Endothelial cell of umbilical vein (primary cell): Measurements from ENCODE around the gene LIPA. TPM values are rescaled to one million over a fixed set of nuclear protein-coding genes. Genes with fewer than 3 reads are reported as not detected.
"Not testable (repeated sequence)": the region's sequence is repeated elsewhere in the genome, so short reads cannot be mapped to it uniquely, and the experiment has no call there.

ENCODE experiments used
- BruUV-seq: library from RNA; stranded (reverse); fragments of 400-500 nt; replicated peaks from 2 replicates; lab custom pipeline; 2021; lab: Mats Ljungman, UMichigan
- CTCF ChIA-PET: fragments of 300-600, 350-600 bp; sonication (Branson Sonifier 250); formaldehyde crosslinking; loops from one replicate; lab custom pipeline; 2021; ENCODE audit warnings: antibody characterized with exemption, inconsistent platforms; lab: Charles Lee
- POLR2A ChIA-PET: fragments of 300-600, 350-600 bp; sonication (Branson Sonifier 250); formaldehyde crosslinking; loops from one replicate; lab custom pipeline; 2021; ENCODE audit warnings: antibody characterized with exemption, inconsistent platforms; lab: Charles Lee
- DNase-seq: peaks from one replicate; pipeline ENCODE4 v3.0.0-alpha.2; 2011; ENCODE audit warnings: low read depth, low spot score
- FAIRE-seq: peaks from 2 replicates; lab custom pipeline; 2011; peaks lifted over from hg19 to GRCh38; lab: Jason Lieb, UNC
- H2AFZ ChIP-seq: 2 replicates; pipeline ENCODE4 v1.6.0; 2012; ENCODE audit warnings: low read depth, low read length, control low read depth, inconsistent platforms
- H3K27ac ChIP-seq: 2 replicates; pipeline ENCODE4 v1.5.1; 2011; ENCODE audit warnings: low read depth, mild to moderate bottlenecking, control low read depth, low read length, moderate library complexity; ENCODE audit not compliant: insufficient read depth
- H3K27me3 ChIP-seq, 2 experiments: 2 replicates each; pipeline versions ENCODE4 v1.6.0 to v1.6.1; 2011; ENCODE audit warnings: low read length in 2 of 2, mixed read lengths in 1 of 2; ENCODE audit not compliant: control insufficient read depth in 2 of 2, insufficient read depth in 2 of 2
- H3K36me3 ChIP-seq, 2 experiments: 2 replicates in 1 of 2; 3 replicates in 1 of 2; pipeline ENCODE4 v1.5.1; 2011; ENCODE audit warnings: low read length in 2 of 2, mild to moderate bottlenecking in 1 of 2, moderate library complexity in 1 of 2; ENCODE audit not compliant: control insufficient read depth in 2 of 2, insufficient read depth in 2 of 2; ENCODE audit errors: extremely low read depth in 1 of 2
- H3K4me1 ChIP-seq: 3 replicates; pipeline ENCODE4 v1.5.1; 2011; ENCODE audit warnings: mild to moderate bottlenecking, low read length; ENCODE audit not compliant: control insufficient read depth, insufficient read depth; ENCODE audit errors: extremely low read depth
- H3K4me2 ChIP-seq: 2 replicates; pipeline ENCODE4 v1.6.1; 2011; ENCODE audit warnings: low read length, control low read depth, mixed read lengths; ENCODE audit not compliant: insufficient read depth
- H3K4me3 ChIP-seq, 3 experiments: fragments of 200-600 bp in 1 of 3; sonication (generic), shearing (Covaris generic) in 1 of 3; replicated peaks in 1 of 3; 2 replicates each; pipeline ENCODE4 v1.5.1; 2011 to 2016; ENCODE audit warnings: control low read depth in 3 of 3, low read length in 3 of 3, mild to moderate bottlenecking in 2 of 3, inconsistent platforms in 1 of 3, low read depth in 1 of 3, moderate library complexity in 1 of 3; ENCODE audit not compliant: insufficient read depth in 1 of 3
- H3K79me2 ChIP-seq: 2 replicates; pipeline ENCODE4 v1.6.0; 2012; ENCODE audit warnings: low read length, inconsistent platforms; ENCODE audit not compliant: control insufficient read depth, insufficient read depth
- H3K9ac ChIP-seq: replicated peaks from 2 replicates; pipeline ENCODE3; 2011; ENCODE audit warnings: low read length, control low read depth; ENCODE audit not compliant: insufficient read depth; ENCODE audit errors: extremely low read depth
- H3K9me1 ChIP-seq: replicated peaks from 3 replicates; pipeline ENCODE4 v1.6.0; 2011; ENCODE audit warnings: mild to moderate bottlenecking, low read length; ENCODE audit not compliant: control insufficient read depth, insufficient read depth; ENCODE audit errors: extremely low read depth
- H3K9me3 ChIP-seq: replicated peaks from 2 replicates; pipeline ENCODE4 v1.5.1; 2012; ENCODE audit warnings: low read length, inconsistent platforms; ENCODE audit not compliant: control insufficient read depth, insufficient read depth
- H4K20me1 ChIP-seq: replicated peaks from 2 replicates; pipeline ENCODE3; 2011; ENCODE audit warnings: mild to moderate bottlenecking, low read length; ENCODE audit not compliant: control insufficient read depth, insufficient read depth; ENCODE audit errors: extremely low read depth
- FOS ChIP-seq: IDR thresholded peaks from 2 replicates; pipeline ENCODE4 v1.6.1; 2011; ENCODE audit warnings: mild to moderate bottlenecking, low read length, moderate library complexity, borderline replicate concordance; ENCODE audit not compliant: insufficient read depth
- GATA2 ChIP-seq: IDR thresholded peaks from 2 replicates; pipeline ENCODE4 v1.7.0; 2011; ENCODE audit warnings: low read depth, mild to moderate bottlenecking, moderate library complexity, mixed read lengths, low read length; ENCODE audit not compliant: insufficient read length, insufficient read depth
- MYC ChIP-seq: IDR thresholded peaks from one replicate; pipeline ENCODE4 v1.6.1; 2011; ENCODE audit warnings: mild to moderate bottlenecking, low read depth, low read length
- POLR2AphosphoS5 ChIP-seq: IDR thresholded peaks from 2 replicates; pipeline ENCODE4 v1.6.1; 2012; ENCODE audit warnings: low read depth, mild to moderate bottlenecking, control low read depth, low read length, moderate library complexity; ENCODE audit not compliant: insufficient read depth
- dilution Hi-C: fragments of 300-500 bp; cut with MboI; formaldehyde crosslinking; loops from one replicate; pipeline ENCODE4 v1.15.0; 2019; ENCODE audit warnings: low sequenced_read_pairs; ENCODE audit not compliant: extremely low pct_ligation_motif_present
- intact Hi-C: fragments of 100-400 bp; cut with micrococcal nuclease; formaldehyde crosslinking; loops from one replicate; pipeline ENCODE4 v1.10.0; 2022
- polyA plus RNA-seq, 4 experiments: library from polyadenylated mRNA; depleted of rRNA in 3 of 4; stranded (reverse) in 3 of 4; unstranded in 1 of 4; fragments of >200 nt; gene quantifications; 2 replicates each; pipeline versions ENCODE4 v1.2.1 to v1.2.3, GENCODE V29; 2011 to 2012; ENCODE audit warnings: missing spikeins in 1 of 4
- total RNA-seq: library from RNA; stranded (reverse); gene quantifications from 2 replicates; pipeline ENCODE4 v1.2.3, GENCODE V29; 2021

Gene LIPA
- total and polyA plus RNA-seq, 2 donors (not counting 3 experiments of a cell fraction or from before 2014, with no cell fraction given), result 24.0 to 41.1 TPM

DNA sequence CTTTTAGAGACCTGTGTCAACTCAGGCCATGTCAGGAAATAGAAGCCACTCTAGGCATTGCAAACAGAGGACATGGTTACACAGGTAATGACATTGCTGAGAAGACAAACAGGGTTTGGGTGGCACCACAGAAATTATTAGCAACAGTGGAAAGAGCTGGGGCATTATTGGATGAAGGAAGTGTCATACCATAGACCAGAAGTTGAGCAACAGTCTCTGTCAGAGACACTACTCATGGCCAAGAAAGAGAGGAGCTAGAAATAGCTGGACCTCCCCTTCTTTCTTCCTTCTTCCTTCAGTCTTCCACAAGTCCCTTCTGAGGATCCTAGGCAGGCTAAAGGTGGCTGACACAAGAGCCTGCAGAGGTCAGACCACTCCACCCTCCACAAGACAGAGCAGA is 4.2 kb upstream of the LIPA start:
- FAIRE-seq (no peak), DNase-seq (no peak)
- Histone ChIP-seq H3K79me2 (no peaks in the 10 kb centered on the region), H3K27me3 (peaks cover 23 to 42% of the 10 kb centered on the region in 2 experiments), H4K20me1 (no peaks in the 10 kb centered on the region), H3K4me2 (no peak overlapping the region), H3K9me1 (no peaks in the 10 kb centered on the region), H3K4me3 (no peak overlapping the region), H3K36me3 (no peaks in the 10 kb centered on the region), H3K9me3 (no peaks in the 10 kb centered on the region), H3K27ac (no peak overlapping the region), H3K4me1 (peaks cover 5% of the 10 kb centered on the region), H3K9ac (no peak overlapping the region), H2AFZ (no peak overlapping the region)
- CTCF ChIA-PET, result no interaction called here
- dilution Hi-C loops, result no loop called here
- BruUV-seq, result no TSS peak
- POLR2A ChIA-PET, result no interaction called here
- TF ChIP-seq FOS (no peak), POLR2AphosphoS5 (no peak), MYC (no peak), GATA2 (no peak)
- intact Hi-C loops, result no loop called here

DNA sequence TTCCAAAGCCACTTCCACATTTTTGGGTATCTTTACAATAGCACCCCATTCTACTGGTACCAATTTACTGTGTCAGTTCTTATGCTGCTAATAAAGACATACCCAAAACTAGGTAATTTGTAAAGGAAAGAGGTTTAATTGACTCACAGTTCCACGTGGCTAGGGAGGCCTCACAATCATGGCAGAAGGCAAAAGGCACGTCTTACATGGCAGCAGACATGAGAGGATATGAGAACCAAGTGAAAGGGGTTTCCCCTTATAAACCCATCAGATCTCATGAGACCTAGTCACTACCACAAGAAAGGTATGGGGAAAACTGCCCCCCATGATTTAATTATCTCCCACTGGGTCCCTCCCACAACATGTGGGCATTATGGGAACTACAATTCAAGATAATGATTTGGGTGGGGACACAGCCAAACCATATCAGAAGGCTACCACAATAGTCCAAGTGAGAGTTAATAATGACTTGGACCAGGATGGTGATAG is 3.6 kb upstream of the LIPA start:
- H3K9me1 ChIP-seq, H4K20me1 ChIP-seq, FAIRE-seq, H3K4me1 ChIP-seq, intact Hi-C loops, H3K27ac ChIP-seq, H3K9ac ChIP-seq, H3K9me3 ChIP-seq, H3K36me3 ChIP-seq, H2AFZ ChIP-seq, POLR2A ChIA-PET, BruUV-seq, CTCF ChIA-PET, dilution Hi-C loops, H3K4me3 ChIP-seq, H3K4me2 ChIP-seq, DNase-seq, H3K79me2 ChIP-seq: not testable (repeated sequence)
- peaks cover 23 to 42% of the 10 kb centered on the region in 2 experiments for H3K27me3 ChIP-seq
